ENCODE measurements around the gene PTPRCAP.

Gene PTPRCAP

GRCh38 chr11:67395555-67396258, 41.8 kb downstream of the PTPRCAP start:
- DNase-seq (ENCODE audit: low spot score) = no peak

GRCh38 chr11:67393990-67394389, 43.5 kb downstream of the PTPRCAP start:
- DNase-seq (ENCODE audit: low spot score) = no peak

- no peak for DNase-seq (ENCODE audit: low spot score)
Measured at GRCh38 chr11:67393437-67393836, 44.0 kb downstream of the PTPRCAP start.

- DNase-seq (ENCODE audit: low spot score) = no peak
Measured at GRCh38 chr11:67392183-67392715, 45.2 kb downstream of the PTPRCAP start.

GRCh38 chr11:67391304-67392182, 45.9 kb downstream of the PTPRCAP start, which contains the start of gene RAD9A:
TSS of gene RAD9A (plus strand) at chr11:67391986. CDS start at chr11:67392045, 59 bp downstream.
- peak; percentile 93 for DNase-seq (ENCODE audit: low spot score)

- DNase-seq (ENCODE audit: low spot score) = no peak
Measured at GRCh38 chr11:67390947-67391303, 46.6 kb downstream of the PTPRCAP start.

- peak; percentile 41 for DNase-seq (ENCODE audit: low spot score)
Measured at GRCh38 chr11:67389477-67389876, 48.0 kb downstream of the PTPRCAP start.

GRCh38 chr11:67387518-67387917, 50.0 kb downstream of the PTPRCAP start:
- no peak for DNase-seq (ENCODE audit: low spot score)

GRCh38 chr11:67387069-67387468, 50.4 kb downstream of the PTPRCAP start:
- DNase-seq (ENCODE audit: low spot score) = no peak

Measured in LoVo (cell line).